Left lobe of liver (tissue), 2 donors: ENCODE data around the gene CELF2. TPM values are rescaled to one million over a fixed set of nuclear protein-coding genes. Genes with fewer than 3 reads are reported as not detected.

Experiments used
- ATAC-seq: fragments of 200-7000 bp; cut with Tn5 transposase; one replicate; pipeline ENCODE4 v1.9.1; 2020; ENCODE audit warnings: mild to moderate bottlenecking, moderate library complexity
- DNase-seq: peaks from one replicate; pipeline ENCODE4 v3.0.0-alpha.2; 2020; ENCODE audit warnings: low spot score
- total RNA-seq: library from RNA; stranded (reverse); gene quantifications from one replicate; pipeline ENCODE4 v1.2.1, GENCODE V29; 2021
- donor health status: DM: no; HTN: no; CAD: no; lungs with moderate emphysema.
- donor health status: DM: no; HTN: yes; CAD: no.

The CELF2 gene
- total RNA-seq, 1 donor from 2014 or later, result 2.6 TPM

GRCh38 chr10:11020548-11020942, 2.9 kb downstream of the CELF2 start:
- DNase-seq (no peak), ATAC-seq (no peak)

GRCh38 chr10:11022213-11022612, 4.5 kb downstream of the CELF2 start:
- DNase-seq (no peak), ATAC-seq (no peak)

GRCh38 chr10:11023009-11023953, 5.6 kb downstream of the CELF2 start:
- ATAC-seq (no peak), DNase-seq (no peak)

DNA sequence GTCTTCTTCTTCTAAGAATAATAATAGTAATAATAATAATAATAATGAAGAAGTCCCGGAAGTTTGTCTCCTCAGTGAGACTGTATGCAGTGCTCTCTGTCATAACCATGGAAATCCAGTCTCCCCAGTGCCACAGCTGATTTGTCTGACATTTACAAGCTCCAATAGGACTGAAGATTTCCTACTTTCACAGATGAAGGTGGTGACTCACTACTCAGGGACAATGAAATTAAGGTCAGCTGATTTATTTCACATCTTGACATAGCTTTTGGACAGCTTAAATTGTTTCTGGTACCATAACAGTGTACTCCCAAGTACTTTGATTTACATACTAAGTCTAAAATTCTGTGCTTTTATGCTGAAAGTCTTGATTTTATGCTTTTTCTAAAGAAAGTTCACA, 6.9 kb downstream of the CELF2 start:
- ATAC-seq (no peak), DNase-seq (no peak)

- no peak for ATAC-seq
These were observed 8.3 kb downstream of the CELF2 start for GRCh38 chr10:11025978-11026377.

GRCh38 chr10:11026773-11027172, 9.1 kb downstream of the CELF2 start:
- DNase-seq (no peak), ATAC-seq (no peak)

More at GRCh38 chr10:11025978-11026377, 8.3 kb downstream of the CELF2 start:
- DNase-seq, result no peak

- ATAC-seq (no peak), DNase-seq (no peak)
These were observed 17.1 kb downstream of the CELF2 start for GRCh38 chr10:11034762-11035161.

- no peak for DNase-seq
These were observed 17.8 kb downstream of the CELF2 start for GRCh38 chr10:11035301-11035991.

DNA sequence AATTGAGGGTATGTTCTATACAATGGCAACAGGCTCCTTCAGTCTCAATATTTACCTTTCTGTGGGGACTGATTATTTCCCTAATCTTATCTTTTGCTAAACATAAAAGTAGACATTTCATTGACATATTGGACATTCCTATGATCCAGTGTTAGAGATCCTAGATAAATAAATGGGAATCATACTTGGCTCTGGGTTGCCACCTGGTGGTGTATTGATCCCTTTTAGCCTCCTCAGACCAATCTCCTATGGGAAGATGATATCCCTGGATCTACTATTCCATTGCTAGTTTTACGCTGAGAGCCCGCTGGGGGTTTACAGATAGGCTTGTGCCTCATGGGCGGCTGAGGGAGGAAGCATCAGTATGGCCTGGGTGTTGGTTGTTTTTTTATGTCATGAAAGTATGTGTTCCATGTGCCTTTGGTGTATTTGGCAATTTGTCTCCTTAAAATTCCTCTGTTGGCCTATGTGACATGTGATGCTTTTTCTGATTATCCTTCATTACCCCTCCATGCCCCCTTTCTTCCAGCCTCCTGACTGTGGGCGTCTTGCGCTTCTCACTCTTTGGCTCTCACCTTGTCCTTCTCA, 18.8 kb downstream of the CELF2 start:
- DNase-seq (no peak), ATAC-seq (peak; percentile 78)

More at GRCh38 chr10:11035301-11035991, 17.8 kb downstream of the CELF2 start:
- no peak for ATAC-seq

DNA sequence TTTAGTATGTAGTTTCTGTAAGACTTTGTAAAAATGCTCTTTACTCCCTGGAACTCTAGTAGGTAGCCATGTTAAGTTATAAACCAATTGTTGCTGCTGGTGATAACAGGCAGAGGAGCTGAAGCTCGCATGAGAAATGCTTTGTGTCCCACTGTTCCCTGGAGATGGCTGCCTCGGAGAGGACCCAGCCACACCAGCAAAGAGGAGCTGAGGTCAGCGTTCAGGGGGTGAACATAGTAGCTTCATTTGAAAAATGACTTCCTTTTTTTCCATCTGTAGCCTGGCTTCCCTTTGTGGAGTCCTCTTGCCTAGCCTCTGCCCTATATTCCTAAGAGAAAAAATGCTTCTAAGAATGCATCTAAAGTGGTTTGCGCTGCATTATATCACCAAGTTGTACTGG, 20.3 kb downstream of the CELF2 start:
- no peak for DNase-seq
- ATAC-seq, result no peak

DNA sequence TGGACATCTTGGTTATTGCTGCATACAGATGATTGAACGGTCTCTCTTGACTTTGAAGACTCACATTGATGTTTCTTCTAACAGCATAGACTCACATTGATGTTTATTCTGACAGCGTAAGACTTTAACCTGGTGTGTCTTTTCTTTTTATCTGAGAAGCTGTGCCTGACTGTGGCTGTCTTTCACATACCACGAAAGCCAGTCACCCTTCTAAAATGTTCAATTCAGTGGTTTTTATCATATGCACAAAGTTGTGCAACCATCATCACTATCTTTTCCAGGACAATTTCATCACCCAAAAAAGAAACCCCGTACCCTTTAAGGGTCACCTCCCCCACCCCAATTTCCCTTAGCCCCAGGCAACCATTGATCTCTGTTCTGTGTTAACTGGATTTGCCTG, 24.7 kb downstream of the CELF2 start:
- no peak for DNase-seq
- no peak for ATAC-seq

DNA sequence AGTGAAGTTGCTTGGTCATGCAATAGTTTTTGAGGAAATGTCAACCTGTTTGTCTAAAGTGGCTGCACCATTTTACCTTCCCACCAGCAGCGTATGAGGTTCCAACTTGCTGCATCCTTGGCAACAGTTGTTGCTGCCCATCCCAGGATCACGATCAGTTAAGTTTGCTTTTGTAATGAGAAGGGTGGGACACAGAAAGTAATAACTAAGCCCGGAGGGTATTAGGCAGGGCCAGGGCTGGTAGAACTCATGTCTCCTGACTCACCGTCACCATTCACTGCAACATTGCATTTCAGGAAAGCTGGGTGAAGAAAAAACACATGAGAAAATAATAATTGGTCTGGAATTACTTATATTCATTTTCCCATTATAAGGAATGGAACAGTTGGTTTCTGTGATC, 25.4 kb downstream of the CELF2 start:
- DNase-seq, result no peak
- ATAC-seq, result no peak

GRCh38 chr10:11043446-11044127, 25.9 kb downstream of the CELF2 start:
- ATAC-seq, result no peak
- DNase-seq, result no peak

GRCh38 chr10:11045487-11045886, 27.8 kb downstream of the CELF2 start:
- no peak for ATAC-seq

DNA sequence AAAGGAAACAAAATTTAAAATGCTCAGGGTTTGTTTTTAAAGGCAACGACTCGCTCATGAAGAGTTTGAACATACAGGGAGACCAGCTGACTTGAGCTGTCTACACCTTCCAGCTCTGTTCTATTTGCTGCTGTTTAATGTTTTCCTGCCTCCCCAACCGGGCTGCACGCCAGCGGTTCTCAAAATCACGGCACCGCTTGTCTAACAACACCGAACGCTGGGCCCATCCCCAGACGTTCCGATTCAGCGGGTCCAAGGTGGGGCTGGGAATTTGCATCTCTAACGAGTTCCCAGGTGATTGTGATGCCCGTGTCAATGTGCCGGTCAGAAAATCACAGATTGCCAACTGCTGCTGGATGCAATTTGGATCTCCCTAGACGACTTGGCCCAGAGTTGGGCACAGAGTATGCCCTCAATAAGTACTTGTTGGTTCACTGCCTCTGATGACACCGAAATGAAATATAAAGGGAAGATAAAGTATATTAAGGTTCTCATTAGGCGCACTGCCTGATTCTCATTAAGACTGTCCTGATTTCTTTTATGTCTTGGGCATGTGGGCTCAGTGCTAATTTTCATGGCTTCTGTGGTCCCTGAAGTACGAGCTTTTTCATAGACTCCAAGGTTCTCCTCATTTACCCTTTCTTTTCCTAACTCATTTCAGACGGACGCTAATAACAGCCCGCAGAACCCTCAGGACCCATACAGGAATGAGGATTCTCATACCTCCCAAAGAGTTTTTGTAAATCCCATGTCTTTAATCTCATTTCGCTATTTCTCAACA, 28.5 kb downstream of the CELF2 start:
- ATAC-seq (no peak), DNase-seq (no peak)

More at GRCh38 chr10:11045487-11045886, 27.8 kb downstream of the CELF2 start:
- DNase-seq, result no peak

DNA sequence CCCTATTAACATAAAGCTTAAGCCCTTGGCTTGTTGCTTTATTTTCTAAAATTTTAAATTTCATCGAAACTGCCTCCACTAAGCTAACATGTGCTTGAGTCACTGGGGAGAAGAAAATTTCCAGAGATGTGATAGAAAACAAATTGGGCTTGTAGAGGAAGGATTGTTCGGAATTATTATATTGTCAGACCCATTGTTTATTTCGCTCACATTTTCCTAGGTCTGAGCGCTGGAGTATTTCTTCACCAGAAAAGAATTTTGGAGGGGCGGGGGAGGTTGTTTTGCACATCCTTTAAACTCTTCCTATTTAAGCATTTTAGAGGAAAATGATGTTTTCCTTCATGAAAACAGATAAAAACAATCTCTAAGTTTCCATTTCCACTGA, 29.1 kb downstream of the CELF2 start:
- no peak for DNase-seq
- ATAC-seq, result no peak

GRCh38 chr10:11048707-11049278, 31.1 kb downstream of the CELF2 start:
- ATAC-seq (no peak), DNase-seq (no peak)

DNA sequence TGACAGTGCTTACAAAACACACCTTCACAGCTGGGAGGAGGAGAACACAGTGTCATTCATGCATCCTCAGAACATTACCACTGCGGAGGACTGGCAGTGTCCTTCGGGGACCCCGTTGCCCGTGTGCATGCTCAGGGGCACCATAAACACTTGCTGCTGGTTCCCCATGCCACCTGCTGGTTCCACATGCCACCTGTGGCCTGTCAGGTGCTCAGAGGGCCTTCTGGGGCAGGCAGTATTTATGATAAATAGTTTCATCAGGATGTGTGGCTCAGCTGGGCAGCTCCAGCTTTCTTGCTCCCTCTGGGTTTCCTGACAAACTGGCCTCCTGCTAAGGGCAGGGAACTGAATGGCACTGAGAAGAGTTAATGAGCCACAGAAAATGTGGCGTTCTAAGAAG, 32.1 kb downstream of the CELF2 start:
- ATAC-seq, result no peak
- no peak for DNase-seq

DNA sequence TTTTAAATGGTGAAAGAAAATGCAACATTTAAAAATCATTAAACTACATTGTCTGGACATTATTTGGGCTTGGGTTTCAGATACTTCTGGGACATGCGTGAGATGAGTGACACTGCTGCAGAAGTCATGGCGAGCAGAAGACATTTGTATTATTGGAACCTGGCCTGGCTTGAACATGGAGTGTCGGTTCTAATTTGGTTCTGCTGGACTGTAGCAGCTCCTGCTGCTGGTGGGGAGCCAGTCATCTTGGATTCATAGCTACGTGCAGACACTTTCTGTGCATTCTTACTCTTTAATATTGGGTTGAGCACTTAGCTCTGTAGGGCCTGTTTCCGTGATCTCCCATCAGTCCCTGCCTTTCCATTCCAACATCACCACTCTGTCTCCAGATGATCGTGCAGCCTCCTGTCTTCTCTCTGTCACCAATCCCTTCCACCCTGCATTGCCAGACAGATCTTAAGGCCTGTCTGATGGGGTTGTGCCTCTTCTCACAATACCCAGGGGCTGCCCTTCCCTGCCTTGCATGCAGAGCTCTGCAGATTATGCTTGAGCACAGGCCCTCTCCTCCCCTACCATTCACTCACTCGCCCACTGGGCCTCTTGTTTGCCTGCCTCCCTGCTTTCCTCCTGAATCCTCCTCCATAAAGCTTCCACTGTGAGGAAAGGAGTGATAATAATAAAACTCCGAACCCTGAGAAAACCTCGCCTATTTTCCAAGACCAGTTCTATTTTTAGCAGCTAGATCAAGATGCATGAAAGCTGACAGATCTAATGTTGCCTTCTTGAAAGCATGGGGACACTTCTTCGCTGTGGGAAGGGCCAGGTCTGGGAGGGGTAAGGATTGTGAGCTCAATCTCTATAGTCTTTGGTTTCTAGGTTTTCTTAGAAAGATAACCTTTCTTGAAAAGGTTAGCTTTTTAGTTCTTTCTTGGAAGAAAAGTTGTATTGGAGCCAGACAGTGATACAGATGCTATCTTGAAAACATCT, 32.9 kb downstream of the CELF2 start:
- DNase-seq (no peak), ATAC-seq (no peak)
